Liver (tissue), 3 donors: ENCODE results near the gene KCNJ10.

ENCODE experiments used
- CTCF ChIP-seq: fragments of 150-350 bp; IDR thresholded peaks from 2 replicates; pipeline ENCODE4 v1.5.1; 2017; ENCODE audit warnings: improper control_type of control experiment, low read depth, low read length; ENCODE audit not compliant: missing input control
- HNF4G ChIP-seq: IDR thresholded peaks from 2 replicates; pipeline ENCODE4 v1.6.1; 2016; ENCODE audit warnings: antibody characterized with exemption
- REST ChIP-seq: IDR thresholded peaks from 2 replicates; pipeline ENCODE4 v1.6.1; 2016; ENCODE audit warnings: antibody characterized with exemption, mild to moderate bottlenecking
- donor health status: healthy.
- donor health status: healthy.

- TF ChIP-seq CTCF (peak; percentile 59), REST (no peak), HNF4G (no peak)
Observed at GRCh38 chr1:160083968-160084770, 14.2 kb upstream of the KCNJ10 start.
